Activated naive CD8-positive, alpha-beta T cell treated with anti-CD3 and anti-CD28 coated beads for 36 hours (primary cell): ENCODE results near the gene INKA1. TPM values are rescaled to one million over a fixed set of nuclear protein-coding genes. Genes with fewer than 3 reads are reported as not detected.
A peak's percentile ranks its signal among the peaks of the same experiment; 100 is the strongest.
"Not testable (repeated sequence)": the region's sequence is repeated elsewhere in the genome, so short reads cannot be mapped to it uniquely, and the experiment has no call there.

ENCODE experiments used
- DNase-seq: peaks from one replicate; pipeline ENCODE4 v3.0.0; 2021
- H3K27ac Mint-ChIP-seq: one replicate; pipeline ENCODE4 v1.8.0; 2022; ENCODE audit warnings: mild to moderate bottlenecking, moderate library complexity, mixed read lengths
- H3K27me3 Mint-ChIP-seq: one replicate; pipeline ENCODE4 v1.8.0; 2022; ENCODE audit warnings: mild to moderate bottlenecking, mixed read lengths
- H3K36me3 Mint-ChIP-seq: one replicate; pipeline ENCODE4 v1.8.0; 2021; ENCODE audit warnings: mild to moderate bottlenecking, mixed read lengths
- H3K4me1 Mint-ChIP-seq: one replicate; pipeline ENCODE4 v1.8.0; 2021; ENCODE audit warnings: mixed read lengths
- H3K4me3 Mint-ChIP-seq: one replicate; pipeline ENCODE4 v1.8.0; 2022; ENCODE audit warnings: mild to moderate bottlenecking, moderate library complexity, mixed read lengths
- H3K9me3 Mint-ChIP-seq: one replicate; pipeline ENCODE4 v1.8.0; 2022; ENCODE audit warnings: mixed read lengths
- total RNA-seq, 2 experiments: library from RNA; stranded (reverse); gene quantifications; one replicate each; pipeline ENCODE4 v1.2.3, GENCODE V29; 2021

INKA1 gene
- total RNA-seq, 2 experiments from 2014 or later = 1.2 to 1.5 TPM

DNA sequence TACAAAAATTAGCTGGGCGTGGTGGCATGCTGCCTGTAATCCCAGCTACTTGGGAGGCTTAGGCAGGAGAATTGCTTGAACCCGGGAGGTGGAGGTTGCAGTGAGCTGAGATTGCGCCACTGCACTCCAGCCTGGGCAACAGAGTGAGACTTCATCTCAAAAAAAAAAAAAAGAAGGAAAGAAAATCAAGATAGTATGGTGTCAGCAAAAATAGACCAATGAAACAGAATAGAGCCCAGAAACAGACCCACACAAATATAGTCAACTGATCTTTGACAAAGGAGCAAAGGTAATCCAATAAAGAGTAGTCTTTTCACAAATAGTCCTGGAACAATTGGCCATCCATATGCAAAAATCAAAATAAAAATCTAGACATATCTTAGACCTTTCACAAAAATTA is 20.1 kb downstream of the INKA1 start:
- not testable (repeated sequence) for H3K36me3 Mint-ChIP-seq, DNase-seq, H3K9me3 Mint-ChIP-seq, H3K4me1 Mint-ChIP-seq, H3K27ac Mint-ChIP-seq, H3K27me3 Mint-ChIP-seq, H3K4me3 Mint-ChIP-seq

DNA sequence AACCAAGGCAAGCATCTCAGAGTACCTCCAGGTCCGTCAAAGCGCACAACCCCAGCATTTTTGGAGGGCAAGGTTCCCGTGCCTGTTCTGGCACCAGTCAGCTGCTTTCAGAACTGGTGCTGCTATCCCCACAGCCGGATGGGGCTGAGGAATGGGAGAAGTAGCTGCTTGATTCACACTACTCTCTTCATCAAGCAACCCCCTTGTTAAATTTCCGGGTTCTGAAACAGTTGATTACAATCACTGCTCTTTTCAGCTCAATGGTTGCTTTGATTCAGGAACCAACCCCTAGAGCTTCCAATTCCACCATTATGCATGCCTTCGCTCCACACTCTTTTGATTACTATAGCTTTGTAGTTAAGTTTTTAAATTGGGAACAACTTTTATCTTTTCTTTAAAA is 23.0 kb downstream of the INKA1 start:
- H3K4me3 Mint-ChIP-seq = no peak overlapping the region
- no peak for DNase-seq
- H3K27ac Mint-ChIP-seq = no peak overlapping the region
- H3K27me3 Mint-ChIP-seq = no peaks in the 10 kb centered on the region
- H3K9me3 Mint-ChIP-seq = no peaks in the 10 kb centered on the region
- no peaks in the 10 kb centered on the region for H3K4me1 Mint-ChIP-seq
- H3K36me3 Mint-ChIP-seq = peaks cover 5% of the 10 kb centered on the region

DNA sequence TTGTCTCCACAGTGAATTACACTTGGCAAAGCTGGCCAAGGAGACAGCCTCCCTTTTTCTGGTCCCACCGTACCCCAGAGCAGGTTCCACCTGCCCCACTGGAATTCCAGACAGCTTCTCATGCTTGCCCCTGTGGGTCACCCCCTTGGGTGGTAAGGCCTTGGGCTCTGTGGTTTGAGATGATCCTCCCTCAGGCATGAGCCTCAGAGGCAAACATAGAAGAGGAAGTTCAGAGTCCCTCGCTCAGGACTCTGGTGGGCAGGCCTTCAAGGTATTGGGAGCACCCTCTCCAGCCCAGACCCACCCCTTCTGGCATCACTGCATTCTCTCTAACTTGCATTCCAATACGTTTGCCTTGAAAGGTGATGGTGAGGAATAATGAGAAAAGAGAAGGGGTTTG is 28.3 kb downstream of the INKA1 start:
- Mint-ChIP-seq H3K27me3 (no peaks in the 10 kb centered on the region), H3K9me3 (no peaks in the 10 kb centered on the region), H3K27ac (no peak overlapping the region), H3K4me1 (no peaks in the 10 kb centered on the region), H3K36me3 (peaks cover 16% of the 10 kb centered on the region), H3K4me3 (no peak overlapping the region)
- no peak for DNase-seq

DNA sequence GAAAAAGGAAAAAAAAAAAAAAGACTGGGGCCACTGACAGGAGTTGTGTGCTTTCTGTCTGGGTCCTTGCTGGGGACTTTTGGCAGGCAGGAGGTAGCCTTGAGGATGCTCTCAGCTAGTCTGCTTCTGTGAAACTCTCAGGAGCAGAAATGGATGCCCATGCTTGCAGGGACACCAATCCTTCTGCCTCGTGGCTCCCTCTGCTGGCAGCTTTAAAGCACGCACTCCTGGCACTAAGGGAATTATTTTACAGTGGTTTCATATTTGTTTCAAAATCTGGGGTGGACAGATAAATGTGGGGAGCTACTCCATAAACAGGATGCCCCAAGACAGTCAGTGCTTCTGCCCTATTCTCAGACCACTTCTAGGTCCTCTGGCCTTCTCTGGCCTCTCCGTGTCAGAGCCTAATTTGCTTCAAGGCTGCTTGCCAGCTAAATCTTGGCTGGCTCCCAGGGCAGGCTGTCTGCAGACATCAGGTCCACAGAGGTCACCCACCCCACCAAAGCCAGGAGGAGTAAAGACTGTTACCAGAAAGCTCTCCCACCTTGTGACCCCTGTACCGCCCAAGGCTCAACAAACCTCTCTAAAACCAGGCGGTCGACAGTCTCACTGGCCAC is 36.2 kb downstream of the INKA1 start:
- no peak overlapping the region for H3K4me3 Mint-ChIP-seq
- peaks cover 7% of the 10 kb centered on the region for H3K36me3 Mint-ChIP-seq
- peaks cover 2% of the 10 kb centered on the region for H3K4me1 Mint-ChIP-seq
- no peak overlapping the region for H3K27ac Mint-ChIP-seq
- no peaks in the 10 kb centered on the region for H3K27me3 Mint-ChIP-seq
- H3K9me3 Mint-ChIP-seq = no peaks in the 10 kb centered on the region
- DNase-seq = peak; percentile 74

DNA sequence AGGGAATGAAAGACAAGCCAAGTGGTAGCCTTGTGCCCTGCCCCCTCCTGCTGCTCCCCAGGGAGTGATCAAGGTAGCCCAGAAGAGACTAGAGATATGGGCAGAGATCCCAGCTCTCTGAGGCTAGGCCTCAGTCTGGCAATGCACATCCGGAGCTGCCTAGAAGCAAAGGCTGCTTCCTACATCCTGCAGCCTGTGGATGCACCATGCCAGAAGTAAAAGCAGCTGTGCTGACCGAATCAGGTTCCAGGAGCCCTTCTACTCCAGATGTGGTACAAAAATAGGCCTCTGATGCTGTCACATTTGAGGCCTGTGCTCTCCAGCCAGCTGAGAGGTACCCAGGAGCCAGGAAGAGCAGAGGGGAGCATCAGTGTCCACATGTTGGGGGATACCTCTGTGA is 37.3 kb downstream of the INKA1 start:
- Mint-ChIP-seq H3K4me1 (peaks cover 2% of the 10 kb centered on the region), H3K27ac (no peak overlapping the region), H3K9me3 (no peaks in the 10 kb centered on the region), H3K27me3 (no peaks in the 10 kb centered on the region), H3K36me3 (peaks cover 4% of the 10 kb centered on the region), H3K4me3 (no peak overlapping the region)
- no peak for DNase-seq

DNA sequence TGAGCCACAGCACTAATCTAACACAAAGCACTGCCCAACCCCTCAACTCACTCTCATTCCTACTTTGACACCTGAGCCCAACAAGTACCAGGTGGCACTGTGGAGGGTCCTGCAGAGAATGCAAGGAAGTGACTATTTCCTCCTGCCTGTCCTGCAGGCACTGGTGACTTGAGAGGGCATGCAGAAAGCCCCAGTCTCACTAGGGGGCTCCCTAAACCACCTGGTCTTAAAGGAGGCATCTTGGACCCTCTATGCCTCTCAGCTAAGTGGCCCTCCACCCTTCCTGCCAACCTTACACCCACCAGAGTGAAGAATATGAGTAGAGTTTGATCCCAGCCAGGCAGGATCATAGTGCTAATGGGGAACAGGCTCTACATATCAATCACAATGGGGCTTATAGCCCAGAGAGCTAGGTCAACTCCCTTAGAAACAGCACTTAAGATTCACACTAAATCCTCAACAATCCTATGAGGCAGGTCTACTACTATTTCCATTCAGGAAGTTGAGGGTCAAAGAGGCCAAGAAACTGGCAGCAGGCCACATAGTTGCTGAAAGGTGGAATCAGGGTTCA is 38.1 kb downstream of the INKA1 start:
- H3K27ac Mint-ChIP-seq = no peak overlapping the region
- peaks cover 6% of the 10 kb centered on the region for H3K36me3 Mint-ChIP-seq
- H3K4me3 Mint-ChIP-seq = no peak overlapping the region
- no peaks in the 10 kb centered on the region for H3K9me3 Mint-ChIP-seq
- H3K4me1 Mint-ChIP-seq = peaks cover 2% of the 10 kb centered on the region
- peak; percentile 14 for DNase-seq
- H3K27me3 Mint-ChIP-seq = no peaks in the 10 kb centered on the region

DNA sequence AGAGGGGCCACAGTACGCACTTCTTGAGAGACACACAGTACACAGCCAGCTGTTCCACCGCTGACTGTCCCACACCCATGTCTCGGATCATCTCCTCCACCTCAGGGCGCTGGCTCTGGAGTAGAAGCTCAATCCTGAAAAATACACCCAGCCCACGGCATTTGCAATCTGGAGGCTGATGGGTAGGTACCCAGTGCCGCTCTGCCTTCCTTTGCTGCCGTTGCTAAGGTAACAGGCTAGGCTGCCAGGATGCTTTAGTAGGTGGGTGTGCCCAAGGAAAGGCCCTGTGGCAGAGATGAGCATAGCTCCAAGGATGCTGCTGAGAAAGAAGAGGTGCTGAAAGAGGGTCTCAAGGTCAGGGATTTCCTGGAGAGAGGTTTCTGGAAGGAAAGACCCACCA is 38.7 kb downstream of the INKA1 start:
- no peak for DNase-seq
- Mint-ChIP-seq H3K4me3 (no peak overlapping the region), H3K4me1 (peaks cover 2% of the 10 kb centered on the region), H3K36me3 (peaks cover 4% of the 10 kb centered on the region), H3K9me3 (no peaks in the 10 kb centered on the region), H3K27ac (no peak overlapping the region), H3K27me3 (no peaks in the 10 kb centered on the region)

DNA sequence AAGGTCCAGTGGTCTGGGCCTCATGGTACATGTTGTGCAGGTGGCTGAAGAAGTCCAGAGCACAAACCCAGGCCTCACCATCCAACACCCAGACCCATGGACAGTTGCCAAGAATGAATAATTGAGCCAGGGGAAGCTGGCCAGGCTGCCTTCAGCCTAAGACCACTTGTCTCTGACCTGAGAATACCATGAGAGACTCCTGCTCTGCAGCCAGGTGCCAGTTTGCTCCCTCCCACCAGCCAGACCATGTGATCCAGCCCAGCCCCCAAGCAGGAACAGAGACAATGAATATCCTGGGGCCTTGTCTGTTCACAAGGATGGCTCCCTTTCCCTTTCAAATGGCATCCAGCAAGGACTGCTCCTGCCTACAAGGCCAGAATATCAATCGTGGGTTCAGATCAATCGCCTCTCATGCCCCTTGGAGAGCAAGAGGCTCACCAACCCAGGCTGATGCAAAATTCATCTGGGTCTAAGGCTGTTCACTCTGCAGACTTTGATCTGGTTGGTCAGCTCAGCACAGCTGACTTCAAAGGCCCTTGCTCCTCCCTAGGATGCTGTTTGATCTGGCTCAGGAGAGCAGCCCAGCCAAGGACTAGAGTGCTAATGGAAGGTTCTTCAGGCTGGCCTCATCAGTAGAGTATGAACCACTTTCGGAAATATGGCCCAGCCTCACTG is 39.9 kb downstream of the INKA1 start:
- Mint-ChIP-seq H3K9me3 (no peaks in the 10 kb centered on the region), H3K27ac (no peak overlapping the region), H3K4me3 (no peak overlapping the region), H3K4me1 (peaks cover 2% of the 10 kb centered on the region), H3K27me3 (no peaks in the 10 kb centered on the region), H3K36me3 (peaks cover 12% of the 10 kb centered on the region)
- DNase-seq = no peak

DNA sequence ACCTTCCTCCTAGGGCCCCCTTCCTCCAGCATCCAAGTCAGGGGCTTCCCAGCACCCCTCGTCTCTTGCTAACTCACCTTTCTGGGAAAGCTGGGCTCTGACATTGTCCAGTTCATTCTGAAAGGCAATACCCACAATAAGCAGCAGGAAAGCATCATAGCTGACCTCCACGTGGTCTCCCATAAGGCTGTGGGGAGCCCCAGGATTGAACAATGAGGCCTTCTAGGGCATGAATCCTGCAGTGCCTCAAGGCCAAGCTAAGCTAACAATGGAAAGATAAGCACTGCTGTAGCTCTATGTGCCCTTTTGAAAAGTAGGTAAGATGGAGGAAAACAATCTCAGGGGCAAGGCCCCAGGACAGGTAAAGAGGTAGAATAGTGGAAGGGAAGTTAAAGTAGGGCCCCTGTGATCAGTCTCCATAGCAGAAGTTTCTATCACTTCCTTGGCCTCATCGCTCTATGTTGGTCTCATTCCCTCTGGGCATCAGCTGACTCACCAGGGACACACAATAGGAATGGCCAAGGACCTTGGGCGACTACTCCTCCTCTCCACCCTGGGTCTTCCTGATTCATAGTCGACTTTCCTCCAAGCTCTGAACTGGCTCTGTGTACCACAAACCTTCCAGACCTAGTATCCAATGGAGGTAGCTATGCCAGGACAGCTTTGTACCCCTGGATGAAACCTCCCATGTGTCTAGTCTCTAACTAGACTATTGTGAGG is 41.6 kb downstream of the INKA1 start:
- Mint-ChIP-seq H3K27ac (no peak overlapping the region), H3K4me3 (no peak overlapping the region), H3K9me3 (no peaks in the 10 kb centered on the region), H3K4me1 (peaks cover 2% of the 10 kb centered on the region), H3K36me3 (peaks cover 11% of the 10 kb centered on the region), H3K27me3 (no peaks in the 10 kb centered on the region)
- DNase-seq = no peak

DNA sequence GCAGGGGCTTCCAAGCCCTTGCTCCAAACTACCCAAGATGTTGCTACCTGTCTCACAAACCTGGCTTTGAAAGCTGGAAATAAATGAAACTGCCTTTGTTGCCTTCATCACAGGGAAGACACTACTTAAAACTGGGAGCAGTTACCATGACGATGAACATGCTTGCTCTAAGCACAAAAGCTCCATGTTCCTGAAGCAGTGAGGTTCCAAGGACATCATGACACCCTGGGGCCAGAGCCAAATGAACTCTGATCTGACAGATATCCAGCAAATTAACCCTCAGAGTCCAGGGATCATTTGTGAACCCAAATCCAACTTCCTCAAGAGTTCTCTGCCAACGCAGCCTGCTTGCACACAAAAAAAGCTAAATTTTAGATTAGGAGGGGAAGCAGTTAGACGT is 42.6 kb downstream of the INKA1 start:
- Mint-ChIP-seq H3K27ac (no peak overlapping the region), H3K36me3 (peaks cover 14% of the 10 kb centered on the region), H3K27me3 (no peaks in the 10 kb centered on the region), H3K9me3 (no peaks in the 10 kb centered on the region), H3K4me3 (no peak overlapping the region), H3K4me1 (peaks cover 2% of the 10 kb centered on the region)
- DNase-seq = no peak

Other genes starting within 250 kb of the INKA1 start
- gene BSN, start 248.8 kb upstream of the INKA1 start, total RNA-seq = under 1 TPM; 0.10 to 0.35 TPM
- 100 to 1,000 TPM; 173 to 189 TPM for gene APEH, start 128.9 kb upstream of the INKA1 start, total RNA-seq
- 1 to 10 TPM; 6.7 to 8.4 TPM for gene MST1, start 113.8 kb upstream of the INKA1 start, total RNA-seq
- gene RNF123, start 113.7 kb upstream of the INKA1 start, total RNA-seq = 10 to 100 TPM; 32.4 to 35.5 TPM
- not detected for gene AMIGO3, start 83.6 kb upstream of the INKA1 start, total RNA-seq
- 10 to 100 TPM; 43.0 to 43.6 TPM for gene GMPPB, start 79.3 kb upstream of the INKA1 start, total RNA-seq
- 10 to 100 TPM; 24.1 to 30.6 TPM for gene IP6K1, start 16.7 kb upstream of the INKA1 start, total RNA-seq
- gene CDHR4, start 3.4 kb upstream of the INKA1 start, total RNA-seq = under 1 TPM in 1 of 2 experiments, not detected in 1; 0.37 TPM
- 10 to 100 TPM; 65.1 to 68.0 TPM for gene UBA7, start 10.7 kb downstream of the INKA1 start, total RNA-seq
- gene TRAIP, start 53.3 kb downstream of the INKA1 start, total RNA-seq = 10 to 100 TPM; 23.0 to 23.6 TPM
- 1 to 10 TPM; 1.6 to 1.7 TPM for gene CAMKV, start 66.6 kb downstream of the INKA1 start, total RNA-seq
- gene MST1R, start 100.6 kb downstream of the INKA1 start, total RNA-seq = under 1 TPM; 0.74 to 0.76 TPM
- gene MON1A, start 126.5 kb downstream of the INKA1 start, total RNA-seq = 10 to 100 TPM; 11.7 to 12.2 TPM
- 10 to 100 TPM; 59.5 to 64.8 TPM for gene RBM6, start 136.9 kb downstream of the INKA1 start, total RNA-seq